ENCODE data around the gene PPM1H.

DNA sequence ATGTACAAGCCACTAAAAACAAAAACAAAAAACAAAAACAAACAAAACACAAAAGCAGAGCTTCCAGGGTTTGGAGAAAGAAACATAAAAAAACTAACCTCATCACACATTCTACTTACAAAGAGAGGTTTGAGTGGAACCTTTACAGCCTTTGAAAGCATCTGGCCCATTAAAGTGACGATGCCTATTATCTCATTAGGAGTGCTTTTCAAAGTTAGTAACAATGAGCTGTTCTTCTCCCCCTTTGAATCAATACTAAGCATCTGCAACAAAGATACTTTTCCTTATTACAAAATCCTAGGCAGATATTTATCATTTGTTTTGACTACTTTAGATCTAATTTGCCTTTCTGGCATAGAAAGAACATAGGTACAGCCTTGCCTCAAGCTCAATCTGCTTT lies 217.3 kb downstream of the PPM1H start:
- TF ChIP-seq, protein P1, sequence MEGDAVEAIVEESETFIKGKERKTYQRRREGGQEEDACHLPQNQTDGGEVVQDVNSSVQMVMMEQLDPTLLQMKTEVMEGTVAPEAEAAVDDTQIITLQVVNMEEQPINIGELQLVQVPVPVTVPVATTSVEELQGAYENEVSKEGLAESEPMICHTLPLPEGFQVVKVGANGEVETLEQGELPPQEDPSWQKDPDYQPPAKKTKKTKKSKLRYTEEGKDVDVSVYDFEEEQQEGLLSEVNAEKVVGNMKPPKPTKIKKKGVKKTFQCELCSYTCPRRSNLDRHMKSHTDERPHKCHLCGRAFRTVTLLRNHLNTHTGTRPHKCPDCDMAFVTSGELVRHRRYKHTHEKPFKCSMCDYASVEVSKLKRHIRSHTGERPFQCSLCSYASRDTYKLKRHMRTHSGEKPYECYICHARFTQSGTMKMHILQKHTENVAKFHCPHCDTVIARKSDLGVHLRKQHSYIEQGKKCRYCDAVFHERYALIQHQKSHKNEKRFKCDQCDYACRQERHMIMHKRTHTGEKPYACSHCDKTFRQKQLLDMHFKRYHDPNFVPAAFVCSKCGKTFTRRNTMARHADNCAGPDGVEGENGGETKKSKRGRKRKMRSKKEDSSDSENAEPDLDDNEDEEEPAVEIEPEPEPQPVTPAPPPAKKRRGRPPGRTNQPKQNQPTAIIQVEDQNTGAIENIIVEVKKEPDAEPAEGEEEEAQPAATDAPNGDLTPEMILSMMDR (conservative IDR thresholded peaks at IDR 0.05; ENCODE audit: low read depth, low read length) = no peak
- no peak for TF ChIP-seq EZH2 (IDR thresholded peaks at IDR 0.05; ENCODE audit: low read length, unreplicated experiment)
- TF ChIP-seq EZH2phosphoT487 (IDR thresholded peaks at IDR 0.05; ENCODE audit: borderline replicate concordance, low read length) = no peak
